Measurements from ENCODE around the gene MEIS3. TPM values are rescaled to one million over a fixed set of nuclear protein-coding genes. Genes with fewer than 3 reads are reported as not detected.

MEIS3 gene
- total and polyA plus RNA-seq, 10 of the 15 experiments (the other 5 are each of a cell fraction or from before 2014, with no cell fraction given) = 0.05 to 0.23 TPM; not detected in 8

GRCh38 chr19:47375694-47376588 is 43.4 kb downstream of the MEIS3 start:
- intact Hi-C loops (cut with micrococcal nuclease; ENCODE audit: unreplicated experiment) = no loop called here
- Histone ChIP-seq H3K79me2 (ENCODE audit: control insufficient read depth, insufficient read depth, low read length) (no peaks in the 10 kb centered on the region), H3K4me3 (no peak overlapping the region), H3K27ac (ENCODE audit: control insufficient read depth, insufficient read depth) (no peak overlapping the region), H3K4me1 (ENCODE audit: control insufficient read depth, insufficient read depth, low read length) (no peaks in the 10 kb centered on the region), H3K36me3 (ENCODE audit: control insufficient read depth in 2 of 2, insufficient read depth in 2 of 2, low read length in 1 of 2) (peaks cover 9 to 42% of the 10 kb centered on the region in 2 experiments; a peak in 3 of 4 replicates), H3K4me2 (ENCODE audit: control insufficient read depth, insufficient read depth) (no peak overlapping the region), H3K27me3 (replicated peaks in 1 of 2; ENCODE audit: control insufficient read depth in 2 of 2, insufficient read depth in 2 of 2, low read length in 1 of 2) (no peaks in the 10 kb centered on the region), H3K9me3 (replicated peaks; ENCODE audit: control insufficient read depth, insufficient read depth, low read length) (no peaks in the 10 kb centered on the region), H4K20me1 (ENCODE audit: control insufficient read depth, insufficient read depth) (no peaks in the 10 kb centered on the region), H2AFZ (ENCODE audit: control insufficient read depth, low read depth, low read length) (no peak overlapping the region), H3K9ac (ENCODE audit: control insufficient read depth, insufficient read depth, low read length) (no peak overlapping the region)
- no TSS peak for BruUV-seq (replicated peaks)
- DNase-seq (ENCODE audit: low read depth, low spot score) (no peak), FAIRE-seq (no peak), ATAC-seq (no peak)
- POLR2A ChIA-PET = no interaction called here
- WGBS (ENCODE audit: insufficient coverage, insufficient replicate concordance, low lambda C conversion rate, missing lambda C conversion rate) = over 99% methylated on average over 29 of the region's 30 CpGs
- RAD21 ChIA-PET (ENCODE audit: unreplicated experiment) = no interaction called here
- in situ Hi-C loops (cut with MboI) = no loop called here
- no peak for TF ChIP-seq GATAD2B (conservative IDR thresholded peaks at IDR 0.05; ENCODE audit: low read depth)
- no peak for TF ChIP-seq NR2C2 (IDR thresholded peaks at IDR 0.05; ENCODE audit: borderline replicate concordance, control insufficient read depth, insufficient read length, low read depth)
- TF ChIP-seq USF1 (IDR thresholded peaks at IDR 0.05; ENCODE audit: borderline replicate concordance, extremely low read length, insufficient read depth, low read depth, low read length) = no peak
- no peak for TF ChIP-seq MTA2 (IDR thresholded peaks at IDR 0.05; ENCODE audit: low read depth)
- TF ChIP-seq CTCF (IDR thresholded peaks at IDR 0.05 in 2 of 3, conservative IDR thresholded peaks at IDR 0.05 in 1 of 3; ENCODE audit: control insufficient read depth in 2 of 3, extremely low read depth in 1 of 3, insufficient read depth in 1 of 3, low read depth in 3 of 3, low read length in 3 of 3) = no peak
- TF ChIP-seq BHLHE40 (IDR thresholded peaks at IDR 0.05; ENCODE audit: borderline replicate concordance in 1 of 2, low read depth in 2 of 2, low read length in 1 of 2) = no peak
- no peak for TF ChIP-seq KLF5 (IDR thresholded peaks at IDR 0.05; ENCODE audit: partially characterized antibody)
- TF ChIP-seq ELK1 (IDR thresholded peaks at IDR 0.05; ENCODE audit: low read depth, low read length) = no peak
- no peak for TF ChIP-seq NR2F1 (conservative IDR thresholded peaks at IDR 0.05)
- no peak for TF ChIP-seq RELB (IDR thresholded peaks at IDR 0.05; ENCODE audit: low read depth)
- TF ChIP-seq ESRRA (IDR thresholded peaks at IDR 0.05; ENCODE audit: low read length) = no peak
- CTCF ChIA-PET = no interaction called here
- SMC1A ChIA-PET (ENCODE audit: uncharacterized antibody, unreplicated experiment) = no interaction called here
